Measurements from ENCODE around the gene GEN1. TPM values are rescaled to one million over a fixed set of nuclear protein-coding genes. Genes with fewer than 3 reads are reported as not detected.

Gene GEN1, protein sequence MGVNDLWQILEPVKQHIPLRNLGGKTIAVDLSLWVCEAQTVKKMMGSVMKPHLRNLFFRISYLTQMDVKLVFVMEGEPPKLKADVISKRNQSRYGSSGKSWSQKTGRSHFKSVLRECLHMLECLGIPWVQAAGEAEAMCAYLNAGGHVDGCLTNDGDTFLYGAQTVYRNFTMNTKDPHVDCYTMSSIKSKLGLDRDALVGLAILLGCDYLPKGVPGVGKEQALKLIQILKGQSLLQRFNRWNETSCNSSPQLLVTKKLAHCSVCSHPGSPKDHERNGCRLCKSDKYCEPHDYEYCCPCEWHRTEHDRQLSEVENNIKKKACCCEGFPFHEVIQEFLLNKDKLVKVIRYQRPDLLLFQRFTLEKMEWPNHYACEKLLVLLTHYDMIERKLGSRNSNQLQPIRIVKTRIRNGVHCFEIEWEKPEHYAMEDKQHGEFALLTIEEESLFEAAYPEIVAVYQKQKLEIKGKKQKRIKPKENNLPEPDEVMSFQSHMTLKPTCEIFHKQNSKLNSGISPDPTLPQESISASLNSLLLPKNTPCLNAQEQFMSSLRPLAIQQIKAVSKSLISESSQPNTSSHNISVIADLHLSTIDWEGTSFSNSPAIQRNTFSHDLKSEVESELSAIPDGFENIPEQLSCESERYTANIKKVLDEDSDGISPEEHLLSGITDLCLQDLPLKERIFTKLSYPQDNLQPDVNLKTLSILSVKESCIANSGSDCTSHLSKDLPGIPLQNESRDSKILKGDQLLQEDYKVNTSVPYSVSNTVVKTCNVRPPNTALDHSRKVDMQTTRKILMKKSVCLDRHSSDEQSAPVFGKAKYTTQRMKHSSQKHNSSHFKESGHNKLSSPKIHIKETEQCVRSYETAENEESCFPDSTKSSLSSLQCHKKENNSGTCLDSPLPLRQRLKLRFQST
- 11.1 and 11.8 TPM in 2 replicates for total RNA-seq

DNA sequence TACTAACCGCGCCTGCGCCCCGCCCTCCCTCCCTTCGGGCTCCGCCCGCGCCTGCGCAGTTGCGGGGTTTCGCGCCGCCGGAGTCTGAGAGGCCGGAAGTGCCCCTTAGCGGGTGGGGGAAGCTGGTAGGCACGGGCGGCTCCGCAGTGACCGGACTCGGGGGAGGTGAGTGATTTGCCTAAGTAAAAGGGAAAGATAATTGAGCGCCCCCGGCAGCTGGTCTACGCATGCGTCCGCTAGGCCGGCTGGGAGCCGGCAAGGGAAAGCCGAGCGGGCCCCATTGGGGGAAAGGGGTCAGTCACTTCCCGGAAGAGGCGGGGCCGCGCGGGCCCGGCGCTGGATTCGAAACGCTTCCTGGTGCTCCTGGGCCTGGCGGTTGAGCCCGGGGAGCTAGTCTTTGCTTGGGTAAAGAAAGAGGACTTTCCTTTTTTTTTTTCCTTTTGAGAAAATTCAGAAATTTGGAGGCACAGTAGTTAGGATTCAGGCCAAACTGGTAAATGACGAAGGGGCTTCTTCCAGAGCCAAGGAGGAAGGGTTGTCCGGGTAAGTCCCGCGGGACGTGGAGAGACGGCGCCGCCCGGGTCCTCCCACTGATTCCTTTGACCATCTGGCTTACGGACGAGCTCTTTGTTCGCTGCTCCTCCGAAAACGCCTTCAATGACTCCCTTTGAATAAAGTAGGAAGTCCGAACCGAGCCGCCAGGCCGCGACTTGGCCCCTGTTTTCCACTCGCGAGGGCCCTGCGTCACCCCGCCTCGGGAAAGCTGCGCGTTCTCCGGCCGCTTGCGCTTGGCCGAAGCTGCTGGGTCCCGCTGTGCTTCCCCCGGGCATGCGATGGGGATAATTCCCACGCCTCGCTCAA is at the start of gene GEN1, which contains the start of gene SMC6:
Gene GEN1, plus strand, starts transcription at position 336 of the 861 bp plus-strand sequence. CDS start 5,806 bp downstream, outside the sequence.
Gene SMC6, minus strand, starts transcription at position 8 of the 861 bp plus-strand sequence. CDS start 7,864 bp downstream, outside the sequence.

GRCh38 chr2:17816396-17817245 is 62.7 kb downstream of the GEN1 start, which contains the start of gene MSGN1:
TSS of gene MSGN1 (plus strand) at chr2:17816460. CDS start at chr2:17816519, 59 bp downstream.

Other genes with a start within 250 kb of the GEN1 start
- 0.05 and 0.14 TPM in 2 replicates for gene RAD51AP2, start 235.7 kb upstream of the GEN1 start, total RNA-seq
- 21.7 and 23.7 TPM in 2 replicates for gene VSNL1, start 213.4 kb upstream of the GEN1 start, total RNA-seq
- gene SMC6, start 328 bp upstream of the GEN1 start, total RNA-seq: 15.3 and 23.7 TPM in 2 replicates
- not detected in 2 replicates for gene MSGN1, start 62.3 kb downstream of the GEN1 start, total RNA-seq
- gene KCNS3, start 124.5 kb downstream of the GEN1 start, total RNA-seq: 13.7 and 16.9 TPM in 2 replicates